Daoy (cell line): Measurements from ENCODE around the gene DEDD2. TPM values are rescaled to one million over a fixed set of nuclear protein-coding genes. Genes with fewer than 3 reads are reported as not detected.

Experiments
- DNase-seq: peaks from one replicate; pipeline ENCODE4 v3.0.0-alpha.2; 2015; ENCODE audit warnings: low read depth
- total RNA-seq: library from RNA; depleted of rRNA; stranded (reverse); fragments of >200 nt; shearing (Covaris generic); gene quantifications from 2 replicates; pipeline ENCODE4 v1.2.3, GENCODE V29; 2014

DEDD2 gene
- total RNA-seq, 1 experiment from 2014 or later, result 33.7 TPM

GRCh38 chr19:42199440-42200115 lies 17.9 kb downstream of the DEDD2 start:
- DNase-seq, result no peak

- no peak for DNase-seq
These were observed 18.6 kb downstream of the DEDD2 start for GRCh38 chr19:42198676-42199439.

- DNase-seq, result no peak
These were observed 20.1 kb downstream of the DEDD2 start for GRCh38 chr19:42197375-42197817.

- DNase-seq, result no peak
These were observed 21.2 kb downstream of the DEDD2 start for GRCh38 chr19:42196011-42197001.

- DNase-seq, result no peak
These were observed 23.8 kb downstream of the DEDD2 start for GRCh38 chr19:42193706-42194105.

GRCh38 chr19:42193294-42193693 lies 24.2 kb downstream of the DEDD2 start:
- DNase-seq, result no peak

- peak; percentile 95 for DNase-seq
These were observed 25.6 kb downstream of the DEDD2 start for GRCh38 chr19:42191855-42192254.

GRCh38 chr19:42191330-42191729 lies 26.1 kb downstream of the DEDD2 start:
- DNase-seq, result no peak

GRCh38 chr19:42189133-42189532 lies 28.3 kb downstream of the DEDD2 start:
- DNase-seq, result no peak

- DNase-seq, result no peak
These were observed 28.8 kb downstream of the DEDD2 start for GRCh38 chr19:42188665-42189064.

- DNase-seq, result no peak
These were observed 32.2 kb downstream of the DEDD2 start for GRCh38 chr19:42185277-42185676.

- DNase-seq, result peak; percentile 85
These were observed 33.0 kb downstream of the DEDD2 start for GRCh38 chr19:42184401-42184861.

- no peak for DNase-seq
These were observed 38.4 kb downstream of the DEDD2 start for GRCh38 chr19:42178791-42179674.

- no peak for DNase-seq
These were observed 39.8 kb downstream of the DEDD2 start for GRCh38 chr19:42177686-42178019.

GRCh38 chr19:42176990-42177685 lies 40.3 kb downstream of the DEDD2 start:
- peak; percentile 92 for DNase-seq

GRCh38 chr19:42176649-42176989 lies 40.9 kb downstream of the DEDD2 start:
- DNase-seq, result peak; percentile 32

GRCh38 chr19:42175952-42176648 lies 41.4 kb downstream of the DEDD2 start:
- peak; percentile 62 for DNase-seq

- DNase-seq, result no peak
These were observed 42.3 kb downstream of the DEDD2 start for GRCh38 chr19:42174958-42175734.

GRCh38 chr19:42174188-42174587 lies 43.3 kb downstream of the DEDD2 start:
- no peak for DNase-seq
